ENCODE measurements around the gene KCNE4.

The KCNE4 gene

GRCh38 chr2:223055140-223055539 is 3.1 kb downstream of the KCNE4 start:
- DNase-seq (ENCODE audit: low spot score): no peak
- H3K27ac ChIP-seq: no peak overlapping the region
- POLR2A ChIA-PET (ENCODE audit: low non-redundant PET): no interaction called here
- TF ChIP-seq, protein P1, sequence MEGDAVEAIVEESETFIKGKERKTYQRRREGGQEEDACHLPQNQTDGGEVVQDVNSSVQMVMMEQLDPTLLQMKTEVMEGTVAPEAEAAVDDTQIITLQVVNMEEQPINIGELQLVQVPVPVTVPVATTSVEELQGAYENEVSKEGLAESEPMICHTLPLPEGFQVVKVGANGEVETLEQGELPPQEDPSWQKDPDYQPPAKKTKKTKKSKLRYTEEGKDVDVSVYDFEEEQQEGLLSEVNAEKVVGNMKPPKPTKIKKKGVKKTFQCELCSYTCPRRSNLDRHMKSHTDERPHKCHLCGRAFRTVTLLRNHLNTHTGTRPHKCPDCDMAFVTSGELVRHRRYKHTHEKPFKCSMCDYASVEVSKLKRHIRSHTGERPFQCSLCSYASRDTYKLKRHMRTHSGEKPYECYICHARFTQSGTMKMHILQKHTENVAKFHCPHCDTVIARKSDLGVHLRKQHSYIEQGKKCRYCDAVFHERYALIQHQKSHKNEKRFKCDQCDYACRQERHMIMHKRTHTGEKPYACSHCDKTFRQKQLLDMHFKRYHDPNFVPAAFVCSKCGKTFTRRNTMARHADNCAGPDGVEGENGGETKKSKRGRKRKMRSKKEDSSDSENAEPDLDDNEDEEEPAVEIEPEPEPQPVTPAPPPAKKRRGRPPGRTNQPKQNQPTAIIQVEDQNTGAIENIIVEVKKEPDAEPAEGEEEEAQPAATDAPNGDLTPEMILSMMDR (conservative IDR thresholded peaks at IDR 0.05; ENCODE audit: low read depth): no peak
- CTCF ChIA-PET: interaction anchor here (0.7 kb wide), 1 partner anchor 41 kb away, joined by 3 read pairs; no protein-coding TSS in a partner anchor

DNA sequence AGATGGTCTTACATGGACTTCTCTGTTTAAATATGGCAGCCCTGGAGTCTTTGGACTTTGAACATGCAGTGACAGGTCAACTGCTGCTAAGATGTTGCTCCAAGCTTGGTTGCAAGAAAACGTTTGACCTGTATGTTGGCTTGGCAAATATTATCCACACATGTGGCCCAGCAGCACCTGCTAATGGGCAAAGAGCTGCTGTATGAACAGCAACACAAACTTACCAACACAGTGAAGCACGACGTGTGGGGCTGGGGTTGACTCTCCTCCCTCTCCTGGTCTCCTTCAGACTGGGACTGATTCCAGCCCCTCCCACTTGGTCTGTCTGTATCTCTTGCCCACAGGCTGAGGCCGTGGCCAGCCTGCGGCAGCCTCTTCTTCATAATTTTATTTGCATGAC is 3.8 kb downstream of the KCNE4 start:
- ChIA-PET POLR2A (ENCODE audit: low non-redundant PET) (no interaction called here), CTCF (no interaction called here)
- DNase-seq (ENCODE audit: low spot score): no peak
- H3K27ac ChIP-seq: no peak overlapping the region
- TF ChIP-seq, protein P1 (conservative IDR thresholded peaks at IDR 0.05; ENCODE audit: low read depth): no peak

- no peak overlapping the region for H3K27ac ChIP-seq
- CTCF ChIA-PET: no interaction called here
- TF ChIP-seq, protein P1 (conservative IDR thresholded peaks at IDR 0.05; ENCODE audit: low read depth): no peak
- no peak for DNase-seq (ENCODE audit: low spot score)
- POLR2A ChIA-PET (ENCODE audit: low non-redundant PET): no interaction called here
Observed at GRCh38 chr2:223056701-223057418, 4.9 kb downstream of the KCNE4 start.

DNA sequence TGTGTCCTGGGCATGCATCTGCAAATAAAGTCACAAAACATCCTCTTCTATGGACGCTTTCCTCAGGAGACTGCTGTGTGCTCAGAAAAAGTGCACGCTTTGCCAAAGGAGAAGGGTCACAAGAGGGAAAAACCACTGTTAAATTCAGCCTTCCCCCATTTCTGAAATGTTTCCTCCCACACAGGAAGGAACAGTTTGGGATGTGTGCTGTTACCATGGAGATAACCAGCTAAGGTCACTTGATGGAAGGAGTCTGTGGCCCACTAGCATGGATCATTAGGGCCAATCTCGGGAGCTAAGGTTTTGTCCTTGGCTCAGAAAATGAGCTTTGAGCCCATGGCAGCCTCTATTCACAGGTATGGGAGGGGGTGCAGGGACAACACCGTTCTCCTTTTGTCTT is 5.6 kb downstream of the KCNE4 start:
- TF ChIP-seq, protein P1 (conservative IDR thresholded peaks at IDR 0.05; ENCODE audit: low read depth): no peak
- ChIA-PET POLR2A (ENCODE audit: low non-redundant PET) (no interaction called here), CTCF (no interaction called here)
- no peak for DNase-seq (ENCODE audit: low spot score)
- H3K27ac ChIP-seq: no peak overlapping the region

DNA sequence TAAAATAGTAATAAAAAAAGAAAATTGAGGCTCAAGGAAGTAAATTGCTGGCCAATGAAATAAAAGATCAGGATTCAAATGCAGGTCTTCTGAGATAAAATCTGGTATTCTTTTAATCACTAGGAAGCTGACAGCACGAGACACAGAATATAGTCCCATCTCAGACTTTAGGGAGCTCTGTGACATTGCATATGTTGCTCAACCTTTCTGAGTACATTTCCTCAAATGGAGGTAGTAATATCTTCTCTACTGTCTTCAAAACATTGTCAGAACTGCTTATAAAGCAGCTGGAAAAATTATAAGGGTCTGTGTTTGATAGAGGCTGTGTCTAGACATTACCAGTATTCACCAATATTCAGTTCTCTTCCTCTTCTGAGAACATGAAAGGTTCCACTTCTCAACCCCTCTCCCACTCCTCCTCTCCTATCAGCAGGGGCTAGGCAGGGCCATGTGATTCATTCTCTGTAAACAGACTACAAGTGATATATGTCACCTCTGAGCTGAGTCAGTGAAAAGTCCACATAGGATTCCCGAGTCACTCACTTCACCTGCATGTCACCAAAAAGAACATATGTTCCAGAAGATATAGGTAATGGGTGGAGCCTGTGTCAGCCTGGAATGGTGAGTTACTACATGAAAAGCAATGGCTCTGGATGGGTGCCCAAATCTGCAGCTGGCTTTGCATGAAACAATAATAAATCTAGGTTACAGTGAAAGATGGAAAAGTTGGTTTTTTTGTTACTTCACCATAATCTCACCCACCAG is 7.1 kb downstream of the KCNE4 start:
- ChIA-PET POLR2A (ENCODE audit: low non-redundant PET) (no interaction called here), CTCF (interaction anchor here (0.6 kb wide), 1 partner anchor 494 kb away, joined by 3 read pairs; no protein-coding TSS in a partner anchor)
- H3K27ac ChIP-seq: no peak overlapping the region
- TF ChIP-seq, protein P1 (conservative IDR thresholded peaks at IDR 0.05; ENCODE audit: low read depth): no peak
- no peak for DNase-seq (ENCODE audit: low spot score)

DNA sequence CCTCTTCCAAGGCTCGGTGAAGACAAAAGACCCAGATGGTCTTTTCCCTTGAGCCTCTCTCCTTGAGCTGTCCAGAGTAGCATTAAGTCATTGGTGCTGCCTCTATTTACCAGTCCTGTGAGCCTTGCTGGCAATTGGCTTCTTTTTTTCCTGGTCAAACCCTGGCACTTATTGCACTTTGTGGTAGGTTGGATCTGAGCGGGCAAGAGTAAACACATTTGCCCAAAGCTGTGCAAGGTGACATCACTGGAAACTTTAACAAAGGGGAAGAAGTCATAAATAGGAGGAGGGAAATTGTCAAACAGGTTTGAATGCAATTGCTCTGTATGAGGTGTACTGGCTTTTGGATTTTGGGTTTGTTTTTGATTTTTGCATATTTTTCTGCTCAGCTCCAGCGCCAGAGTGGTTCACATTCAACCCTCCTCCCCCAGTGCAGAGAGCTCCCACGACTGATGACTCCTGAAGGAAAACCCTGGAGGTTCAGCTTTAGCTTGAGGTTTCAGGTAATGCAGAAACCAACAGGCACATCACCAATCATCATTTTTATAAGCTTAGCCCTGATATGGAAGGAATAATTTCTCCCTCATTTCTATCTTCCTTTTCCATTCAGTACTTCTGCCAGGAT is 8.3 kb downstream of the KCNE4 start:
- H3K27ac ChIP-seq: no peak overlapping the region
- TF ChIP-seq, protein P1 (conservative IDR thresholded peaks at IDR 0.05; ENCODE audit: low read depth): no peak
- no peak for DNase-seq (ENCODE audit: low spot score)
- ChIA-PET CTCF (interaction anchor here (0.5 kb wide), 1 partner anchor 101 kb away, joined by 3 read pairs; no protein-coding TSS in a partner anchor), POLR2A (ENCODE audit: low non-redundant PET) (no interaction called here)
